ENCODE results near the gene CELF4.

Gene CELF4

GRCh38 chr18:37435150-37435867, 130.3 kb downstream of the CELF4 start:
- no peak for DNase-seq

- DNase-seq, result no peak
Observed at GRCh38 chr18:37434161-37434860, 131.3 kb downstream of the CELF4 start.

- no peak for DNase-seq
Observed at GRCh38 chr18:37432436-37433195, 133.0 kb downstream of the CELF4 start.

- no peak for DNase-seq
Observed at GRCh38 chr18:37430357-37431076, 135.1 kb downstream of the CELF4 start.

- DNase-seq, result no peak
Observed at GRCh38 chr18:37429791-37430190, 135.8 kb downstream of the CELF4 start.

- no peak for DNase-seq
Observed at GRCh38 chr18:37428288-37428974, 137.2 kb downstream of the CELF4 start.

- DNase-seq, result no peak
Observed at GRCh38 chr18:37426586-37426985, 139.0 kb downstream of the CELF4 start.

- no peak for DNase-seq
Observed at GRCh38 chr18:37425222-37425621, 140.4 kb downstream of the CELF4 start.

- DNase-seq, result no peak
Observed at GRCh38 chr18:37424507-37424906, 141.1 kb downstream of the CELF4 start.

GRCh38 chr18:37422596-37422995, 143.0 kb downstream of the CELF4 start:
- DNase-seq, result no peak

GRCh38 chr18:37422116-37422515, 143.5 kb downstream of the CELF4 start:
- DNase-seq, result no peak

GRCh38 chr18:37421341-37422077, 144.1 kb downstream of the CELF4 start:
- DNase-seq, result no peak

- DNase-seq, result no peak
Observed at GRCh38 chr18:37420315-37420880, 145.2 kb downstream of the CELF4 start.

GRCh38 chr18:37419866-37420265, 145.7 kb downstream of the CELF4 start:
- no peak for DNase-seq

- DNase-seq, result no peak
Observed at GRCh38 chr18:37419315-37419714, 146.3 kb downstream of the CELF4 start.

GRCh38 chr18:37414816-37415215, 150.8 kb downstream of the CELF4 start:
- DNase-seq, result no peak

GRCh38 chr18:37412829-37413228, 152.8 kb downstream of the CELF4 start:
- DNase-seq, result no peak

GRCh38 chr18:37412333-37412732, 153.3 kb downstream of the CELF4 start:
- DNase-seq, result no peak

GRCh38 chr18:37409878-37410277, 155.7 kb downstream of the CELF4 start:
- no peak for DNase-seq

- DNase-seq, result no peak
Observed at GRCh38 chr18:37408676-37409265, 156.8 kb downstream of the CELF4 start.

GRCh38 chr18:37407571-37407970, 158.0 kb downstream of the CELF4 start:
- DNase-seq, result no peak
